ENCODE data around the gene BPNT1.

- TF ChIP-seq TCF12 (IDR thresholded peaks at IDR 0.05; ENCODE audit: low read depth, low read length): no peak
- no peak for TF ChIP-seq CEBPB (IDR thresholded peaks at IDR 0.05; ENCODE audit: low read depth, low read length)
- TF ChIP-seq RNF2 (IDR thresholded peaks at IDR 0.05; ENCODE audit: borderline replicate concordance, low read depth, low read length, missing control alignments, poor library complexity, severe bottlenecking): no peak
- TF ChIP-seq TEAD4 (IDR thresholded peaks at IDR 0.05; ENCODE audit: low read depth, low read length): no peak
- TF ChIP-seq POLR2AphosphoS5 (IDR thresholded peaks at IDR 0.05; ENCODE audit: low read depth, low read length): no peak
- TF ChIP-seq, protein P1, sequence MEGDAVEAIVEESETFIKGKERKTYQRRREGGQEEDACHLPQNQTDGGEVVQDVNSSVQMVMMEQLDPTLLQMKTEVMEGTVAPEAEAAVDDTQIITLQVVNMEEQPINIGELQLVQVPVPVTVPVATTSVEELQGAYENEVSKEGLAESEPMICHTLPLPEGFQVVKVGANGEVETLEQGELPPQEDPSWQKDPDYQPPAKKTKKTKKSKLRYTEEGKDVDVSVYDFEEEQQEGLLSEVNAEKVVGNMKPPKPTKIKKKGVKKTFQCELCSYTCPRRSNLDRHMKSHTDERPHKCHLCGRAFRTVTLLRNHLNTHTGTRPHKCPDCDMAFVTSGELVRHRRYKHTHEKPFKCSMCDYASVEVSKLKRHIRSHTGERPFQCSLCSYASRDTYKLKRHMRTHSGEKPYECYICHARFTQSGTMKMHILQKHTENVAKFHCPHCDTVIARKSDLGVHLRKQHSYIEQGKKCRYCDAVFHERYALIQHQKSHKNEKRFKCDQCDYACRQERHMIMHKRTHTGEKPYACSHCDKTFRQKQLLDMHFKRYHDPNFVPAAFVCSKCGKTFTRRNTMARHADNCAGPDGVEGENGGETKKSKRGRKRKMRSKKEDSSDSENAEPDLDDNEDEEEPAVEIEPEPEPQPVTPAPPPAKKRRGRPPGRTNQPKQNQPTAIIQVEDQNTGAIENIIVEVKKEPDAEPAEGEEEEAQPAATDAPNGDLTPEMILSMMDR (IDR thresholded peaks at IDR 0.05; ENCODE audit: control extremely low read depth in 1 of 3, insufficient read depth in 1 of 3, low read depth in 1 of 3, low read length in 3 of 3): no peak
- no peak for TF ChIP-seq EZH2 (IDR thresholded peaks at IDR 0.05; ENCODE audit: low read depth, low read length, severe bottlenecking)
- TF ChIP-seq KDM1A (IDR thresholded peaks at IDR 0.05; ENCODE audit: borderline replicate concordance, low read length): no peak
- TF ChIP-seq YY1 (IDR thresholded peaks at IDR 0.05; ENCODE audit: low read depth, low read length): no peak
- TF ChIP-seq CHD1 (IDR thresholded peaks at IDR 0.05; ENCODE audit: low read depth, low read length): no peak
Measured at GRCh38 chr1:220012259-220012658, 77.3 kb downstream of the BPNT1 start.
